ENCODE data around the gene FAM181A. TPM values are rescaled to one million over a fixed set of nuclear protein-coding genes. Genes with fewer than 3 reads are reported as not detected.

The FAM181A gene
- total and polyA plus RNA-seq, 10 of the 15 experiments (the other 5 are each of a cell fraction or from before 2014, with no cell fraction given): not detected

DNA sequence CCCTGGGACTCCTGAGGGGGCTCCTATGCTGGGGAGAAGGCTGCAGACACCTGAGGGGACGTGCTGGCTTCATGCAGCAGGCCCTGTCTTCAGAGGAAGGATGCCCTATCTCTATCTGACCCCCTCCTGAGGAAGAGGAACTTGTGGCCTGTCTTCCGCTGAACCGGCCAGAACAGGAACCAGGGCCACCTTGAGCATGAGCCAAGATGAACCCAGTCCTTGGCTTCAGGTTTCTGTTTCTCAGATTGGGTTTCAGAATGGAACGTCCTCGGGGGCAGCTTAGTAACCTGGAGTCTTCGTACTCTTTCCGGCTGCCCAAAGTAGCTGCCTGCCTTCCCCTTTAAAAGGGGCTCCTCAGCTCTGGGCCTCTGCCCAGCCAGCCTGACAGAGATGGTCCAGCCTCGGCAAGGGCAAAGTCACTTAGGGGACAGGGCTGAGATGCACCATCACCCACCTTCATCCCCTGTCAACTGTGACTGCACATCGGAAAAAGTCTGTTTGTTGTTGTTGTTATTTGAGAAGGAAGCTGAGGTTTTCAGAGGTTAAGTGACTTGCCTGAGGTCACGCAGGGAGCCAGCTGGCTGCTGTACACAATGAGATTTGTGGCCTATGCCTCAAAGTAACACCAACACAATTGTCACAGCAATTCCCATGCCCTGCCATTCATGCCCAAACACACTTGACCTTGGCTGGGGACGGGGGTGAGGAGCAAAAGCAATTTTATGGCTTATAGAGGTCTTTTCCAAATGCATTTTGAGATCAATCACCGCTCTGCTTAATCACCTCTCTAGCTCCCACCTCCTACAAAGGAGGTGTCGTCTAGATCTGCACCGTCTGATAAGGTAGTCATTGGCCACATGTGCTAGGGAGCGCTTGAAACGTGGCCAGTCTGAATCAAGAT, 35.8 kb downstream of the FAM181A start (continued):
- TF ChIP-seq, protein P1, sequence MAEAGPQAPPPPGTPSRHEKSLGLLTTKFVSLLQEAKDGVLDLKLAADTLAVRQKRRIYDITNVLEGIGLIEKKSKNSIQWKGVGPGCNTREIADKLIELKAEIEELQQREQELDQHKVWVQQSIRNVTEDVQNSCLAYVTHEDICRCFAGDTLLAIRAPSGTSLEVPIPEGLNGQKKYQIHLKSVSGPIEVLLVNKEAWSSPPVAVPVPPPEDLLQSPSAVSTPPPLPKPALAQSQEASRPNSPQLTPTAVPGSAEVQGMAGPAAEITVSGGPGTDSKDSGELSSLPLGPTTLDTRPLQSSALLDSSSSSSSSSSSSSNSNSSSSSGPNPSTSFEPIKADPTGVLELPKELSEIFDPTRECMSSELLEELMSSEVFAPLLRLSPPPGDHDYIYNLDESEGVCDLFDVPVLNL (IDR thresholded peaks at IDR 0.05; ENCODE audit: low read depth, low read length): no peak
- TF ChIP-seq ZNF24 (IDR thresholded peaks at IDR 0.05): no peak
- TF ChIP-seq KDM1A (IDR thresholded peaks at IDR 0.05; ENCODE audit: borderline replicate concordance): no peak
- TF ChIP-seq HDGF (IDR thresholded peaks at IDR 0.05): no peak; the same call in 1 of the 2 replicates
- TF ChIP-seq ZNF217 (IDR thresholded peaks at IDR 0.05): no peak
- TF ChIP-seq SMAD1 (IDR thresholded peaks at IDR 0.05; ENCODE audit: low read depth, partially characterized antibody): no peak
- no peak; the same call in 1 of the 2 replicates for TF ChIP-seq SMC3 (IDR thresholded peaks at IDR 0.05; ENCODE audit: borderline replicate concordance, low read length)
- peak; percentile 50; the same call in 1 of the 2 replicates for TF ChIP-seq NR2C1 (IDR thresholded peaks at IDR 0.05)
- no peak for TF ChIP-seq BRCA1 (IDR thresholded peaks at IDR 0.05; ENCODE audit: low read depth, low read length)
- no peak for TF ChIP-seq NFYA (IDR thresholded peaks at IDR 0.05; ENCODE audit: borderline replicate concordance, low read depth, low read length)
- peak; percentile 82; the same call in 1 of the 2 replicates for TF ChIP-seq FOXK2 (IDR thresholded peaks at IDR 0.05)
- TF ChIP-seq POU2F2 (IDR thresholded peaks at IDR 0.05; ENCODE audit: borderline replicate concordance, low read depth, low read length): peak; percentile 55; the same call in 1 of the 3 replicates
- TF ChIP-seq RB1 (IDR thresholded peaks at IDR 0.05; ENCODE audit: borderline replicate concordance): peak; percentile 30; the same call in 1 of the 2 replicates
- TF ChIP-seq PML (IDR thresholded peaks at IDR 0.05; ENCODE audit: low read length): no peak
- no peak for TF ChIP-seq YBX1 (IDR thresholded peaks at IDR 0.05)
- TF ChIP-seq POLR2AphosphoS5 (IDR thresholded peaks at IDR 0.05; ENCODE audit: low read length): peak; percentile 65
- TF ChIP-seq SREBF2 (IDR thresholded peaks at IDR 0.05; ENCODE audit: low read length): no peak
- peak; percentile 81 for TF ChIP-seq KLF5 (IDR thresholded peaks at IDR 0.05; ENCODE audit: partially characterized antibody)
- peak; percentile 28; the same call in 1 of the 2 replicates for TF ChIP-seq IRF4 (IDR thresholded peaks at IDR 0.05; ENCODE audit: low read depth, low read length)
- peak in 1 of 2 experiments; percentile 70; a peak in 2 of 3 replicates for TF ChIP-seq EGR1 (IDR thresholded peaks at IDR 0.05; ENCODE audit: borderline replicate concordance in 1 of 2, low read depth in 2 of 2, low read length in 2 of 2)
- TF ChIP-seq GABPA (IDR thresholded peaks at IDR 0.05; ENCODE audit: low read depth): no peak
- peak; percentile 90 for TF ChIP-seq IKZF1 (conservative IDR thresholded peaks at IDR 0.05)
- no peak for TF ChIP-seq NFXL1 (IDR thresholded peaks at IDR 0.05; ENCODE audit: borderline replicate concordance)
- TF ChIP-seq RFX5 (IDR thresholded peaks at IDR 0.05; ENCODE audit: low read depth, low read length): no peak
- TF ChIP-seq HDAC6 (IDR thresholded peaks at IDR 0.05; ENCODE audit: unreplicated experiment): no peak
- TF ChIP-seq CEBPB (IDR thresholded peaks at IDR 0.05; ENCODE audit: borderline replicate concordance in 1 of 2, low read depth in 2 of 2, low read length in 2 of 2): no peak
- TF ChIP-seq BACH1 (IDR thresholded peaks at IDR 0.05; ENCODE audit: borderline replicate concordance): 0 out of 2 replicates have a peak, but pooled peaks have one; percentile 26
- TF ChIP-seq TCF7 (IDR thresholded peaks at IDR 0.05; ENCODE audit: borderline replicate concordance): no peak
- TF ChIP-seq, protein P2, sequence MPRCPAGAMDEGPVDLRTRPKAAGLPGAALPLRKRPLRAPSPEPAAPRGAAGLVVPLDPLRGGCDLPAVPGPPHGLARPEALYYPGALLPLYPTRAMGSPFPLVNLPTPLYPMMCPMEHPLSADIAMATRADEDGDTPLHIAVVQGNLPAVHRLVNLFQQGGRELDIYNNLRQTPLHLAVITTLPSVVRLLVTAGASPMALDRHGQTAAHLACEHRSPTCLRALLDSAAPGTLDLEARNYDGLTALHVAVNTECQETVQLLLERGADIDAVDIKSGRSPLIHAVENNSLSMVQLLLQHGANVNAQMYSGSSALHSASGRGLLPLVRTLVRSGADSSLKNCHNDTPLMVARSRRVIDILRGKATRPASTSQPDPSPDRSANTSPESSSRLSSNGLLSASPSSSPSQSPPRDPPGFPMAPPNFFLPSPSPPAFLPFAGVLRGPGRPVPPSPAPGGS (IDR thresholded peaks at IDR 0.05; ENCODE audit: borderline replicate concordance, insufficient read depth, low read depth, low read length, poor library complexity, severe bottlenecking): no peak
- peak; percentile 85 for TF ChIP-seq GATAD2B (conservative IDR thresholded peaks at IDR 0.05; ENCODE audit: low read depth)
- peak; percentile 82 for TF ChIP-seq DPF2 (IDR thresholded peaks at IDR 0.05)
